Ishikawa (cell line): Measurements from ENCODE around the gene TRPV2.

Experiments
- MAX ChIP-seq: IDR thresholded peaks from 2 replicates; pipeline ENCODE4 v1.6.1; 2012
- RAD21 ChIP-seq: IDR thresholded peaks from 2 replicates; pipeline ENCODE4 v1.6.1; 2012; ENCODE audit warnings: low read depth
- REST ChIP-seq: IDR thresholded peaks from 2 replicates; pipeline ENCODE4 v1.6.1; 2012; ENCODE audit warnings: low read depth, mild to moderate bottlenecking
- TAF1 ChIP-seq: IDR thresholded peaks from 2 replicates; pipeline ENCODE4 v1.6.1; 2012; ENCODE audit warnings: low read depth, mild to moderate bottlenecking
- TCF12 ChIP-seq: IDR thresholded peaks from 2 replicates; pipeline ENCODE4 v1.6.1; 2012; ENCODE audit warnings: low read depth
- TF ChIP-seq, protein P1 (sequence below): IDR thresholded peaks from 2 replicates; pipeline ENCODE4 v1.6.1; 2012

GRCh38 chr17:16423226-16423872, 8.0 kb downstream of the TRPV2 start:
- TF ChIP-seq TAF1 (no peak), REST (no peak), TCF12 (no peak), RAD21 (no peak), MAX (no peak)
- TF ChIP-seq, protein P1, sequence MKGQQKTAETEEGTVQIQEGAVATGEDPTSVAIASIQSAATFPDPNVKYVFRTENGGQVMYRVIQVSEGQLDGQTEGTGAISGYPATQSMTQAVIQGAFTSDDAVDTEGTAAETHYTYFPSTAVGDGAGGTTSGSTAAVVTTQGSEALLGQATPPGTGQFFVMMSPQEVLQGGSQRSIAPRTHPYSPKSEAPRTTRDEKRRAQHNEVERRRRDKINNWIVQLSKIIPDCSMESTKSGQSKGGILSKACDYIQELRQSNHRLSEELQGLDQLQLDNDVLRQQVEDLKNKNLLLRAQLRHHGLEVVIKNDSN = no peak
